H9 (cell line): Measurements from ENCODE around the gene KAT14. TPM values are rescaled to one million over a fixed set of nuclear protein-coding genes. Genes with fewer than 3 reads are reported as not detected.

ENCODE experiments used
- DNase-seq: peaks from one replicate; pipeline ENCODE4 v3.0.0-alpha.2; 2017
- H2AFZ ChIP-seq: one replicate; pipeline ENCODE4 v1.6.1; 2013; ENCODE audit warnings: mild to moderate bottlenecking, low read length, control low read depth, moderate library complexity
- H2AK5ac ChIP-seq: 2 replicates; pipeline ENCODE4 v1.6.1; 2013; ENCODE audit warnings: low read length, control low read depth, mixed read lengths; ENCODE audit not compliant: insufficient read length
- H2BK120ac ChIP-seq: one replicate; pipeline ENCODE4 v1.6.1; 2013; ENCODE audit warnings: low read depth, mild to moderate bottlenecking, low read length, control low read depth, inconsistent platforms; ENCODE audit not compliant: poor library complexity, severe bottlenecking
- H2BK12ac ChIP-seq: 2 replicates; pipeline ENCODE4 v1.6.1; 2013; ENCODE audit warnings: low read length, control low read depth, mixed read lengths, low read depth; ENCODE audit not compliant: insufficient read length
- H2BK15ac ChIP-seq: 2 replicates; pipeline ENCODE4 v1.6.1; 2013; ENCODE audit warnings: low read depth, low read length, control low read depth
- H2BK20ac ChIP-seq: one replicate; pipeline ENCODE4 v1.6.1; 2013; ENCODE audit warnings: low read depth, mild to moderate bottlenecking, low read length, control low read depth, inconsistent platforms; ENCODE audit not compliant: poor library complexity, severe bottlenecking
- H2BK5ac ChIP-seq: 2 replicates; pipeline ENCODE4 v1.6.1; 2013; ENCODE audit warnings: low read length, control low read depth, mixed read lengths; ENCODE audit not compliant: insufficient read length
- H3K14ac ChIP-seq: 2 replicates; pipeline ENCODE4 v1.6.1; 2013; ENCODE audit warnings: low read length, control low read depth; ENCODE audit not compliant: insufficient read depth
- H3K18ac ChIP-seq: 2 replicates; pipeline ENCODE4 v1.6.1; 2013; ENCODE audit warnings: low read depth, mild to moderate bottlenecking, mixed read lengths, low read length, control low read depth; ENCODE audit not compliant: insufficient read length
- H3K23ac ChIP-seq: 2 replicates; pipeline ENCODE4 v1.6.1; 2013; ENCODE audit warnings: low read length, control low read depth, mixed read lengths, low read depth; ENCODE audit not compliant: insufficient read length
- H3K23me2 ChIP-seq: 2 replicates; pipeline ENCODE4 v1.6.1; 2013; ENCODE audit warnings: low read depth, mild to moderate bottlenecking, mixed read lengths, low read length, control low read depth; ENCODE audit not compliant: insufficient read length, poor library complexity, severe bottlenecking
- H3K27ac ChIP-seq: 2 replicates; pipeline ENCODE4 v1.5.1; 2013; ENCODE audit warnings: low read length, control low read depth, mixed read lengths, low read depth; ENCODE audit not compliant: insufficient read length
- H3K27me3 ChIP-seq: 2 replicates; pipeline ENCODE4 v1.6.1; 2013; ENCODE audit warnings: low read length, control low read depth, inconsistent platforms; ENCODE audit not compliant: insufficient read depth
- H3K4ac ChIP-seq: 2 replicates; pipeline ENCODE4 v1.6.1; 2013; ENCODE audit warnings: low read depth, mild to moderate bottlenecking, control low read depth, inconsistent platforms, low read length, moderate library complexity
- H3K4me1 ChIP-seq: 2 replicates; pipeline ENCODE4 v1.6.1; 2013; ENCODE audit warnings: low read length, control low read depth, inconsistent platforms; ENCODE audit not compliant: insufficient read depth
- H3K4me2 ChIP-seq: 2 replicates; pipeline ENCODE4 v1.6.1; 2013; ENCODE audit warnings: low read length, control low read depth, mixed read lengths; ENCODE audit not compliant: insufficient read length, insufficient read depth
- H3K56ac ChIP-seq: 2 replicates; pipeline ENCODE4 v1.6.1; 2013; ENCODE audit warnings: low read depth, mild to moderate bottlenecking, mixed read lengths, low read length, control low read depth; ENCODE audit not compliant: insufficient read length
- H3K79me1 ChIP-seq: 2 replicates; pipeline ENCODE4 v1.6.1; 2013; ENCODE audit warnings: low read depth, mild to moderate bottlenecking, moderate library complexity, low read length, control low read depth, inconsistent platforms; ENCODE audit not compliant: insufficient read depth, poor library complexity, severe bottlenecking
- H3K79me2 ChIP-seq: 2 replicates; pipeline ENCODE4 v1.6.1; 2013; ENCODE audit warnings: low read length, control low read depth, inconsistent platforms; ENCODE audit not compliant: insufficient read depth
- H3K9ac ChIP-seq: 2 replicates; pipeline ENCODE4 v1.6.1; 2013; ENCODE audit warnings: low read length, control low read depth, mixed read lengths; ENCODE audit not compliant: insufficient read length; ENCODE audit errors: extremely low read depth
- H3K9me3 ChIP-seq: one replicate; pipeline ENCODE4 v1.6.1; 2013; ENCODE audit warnings: low read depth, low read length, inconsistent platforms; ENCODE audit not compliant: control insufficient read depth
- H3T11ph ChIP-seq: one replicate; pipeline ENCODE4 v1.6.1; 2013; ENCODE audit warnings: mild to moderate bottlenecking, low read length, control low read depth, inconsistent platforms
- H4K20me1 ChIP-seq: one replicate; pipeline ENCODE4 v1.6.1; 2013; ENCODE audit not compliant: control insufficient read depth, insufficient read length, insufficient read depth
- H4K5ac ChIP-seq: 2 replicates; pipeline ENCODE4 v1.6.1; 2013; ENCODE audit warnings: low read depth, mild to moderate bottlenecking, mixed read lengths, low read length, control low read depth; ENCODE audit not compliant: insufficient read length
- H4K8ac ChIP-seq: replicated peaks from 2 replicates; pipeline ENCODE4 v1.6.1; 2013; ENCODE audit warnings: low read length, control low read depth, mixed read lengths, low read depth; ENCODE audit not compliant: insufficient read length
- H4K91ac ChIP-seq: 2 replicates; pipeline ENCODE4 v1.6.1; 2013; ENCODE audit warnings: low read depth, mild to moderate bottlenecking, moderate library complexity, mixed read lengths, low read length, control low read depth; ENCODE audit not compliant: insufficient read length
- H3K27ac Mint-ChIP-seq, 3 experiments: 2 replicates in 2 of 3; 3 replicates in 1 of 3; pipeline ENCODE4 v1.8.0; 2020 to 2021; ENCODE audit warnings: mixed read lengths in 3 of 3, mild to moderate bottlenecking in 1 of 3, moderate library complexity in 1 of 3
- H3K27me3 Mint-ChIP-seq: 2 replicates; pipeline ENCODE4 v1.8.0; 2021; ENCODE audit warnings: low read depth, mild to moderate bottlenecking, moderate library complexity, mixed read lengths
- H3K36me3 Mint-ChIP-seq, 3 experiments: 2 replicates in 2 of 3; 3 replicates in 1 of 3; pipeline ENCODE4 v1.8.0; 2020 to 2021; ENCODE audit warnings: low read depth in 3 of 3, mixed read lengths in 3 of 3; ENCODE audit not compliant: insufficient read depth in 1 of 3
- H3K4me1 Mint-ChIP-seq, 2 experiments: 2 replicates each; pipeline ENCODE4 v1.8.0; 2020; ENCODE audit warnings: mixed read lengths in 2 of 2
- H3K4me3 Mint-ChIP-seq, 2 experiments: 2 replicates in 1 of 2; 3 replicates in 1 of 2; pipeline ENCODE4 v1.8.0; 2020 to 2021; ENCODE audit warnings: mild to moderate bottlenecking in 2 of 2, mixed read lengths in 2 of 2, moderate library complexity in 1 of 2
- H3K9me3 Mint-ChIP-seq, 2 experiments: 2 replicates in 1 of 2; 3 replicates in 1 of 2; pipeline ENCODE4 v1.8.0; 2020; ENCODE audit warnings: mild to moderate bottlenecking in 2 of 2, mixed read lengths in 2 of 2, moderate library complexity in 1 of 2
- WGBS: extraction: QIAGEN DNeasy Blood & Tissue Kit; methylation state at CpG from one replicate; pipeline ENCODE4 v1.1.7; 2013; ENCODE audit warnings: missing lambda C conversion rate, low lambda C conversion rate, mixed read lengths; ENCODE audit not compliant: insufficient read length; ENCODE audit errors: extremely low coverage; 5-methylcytosine and 5-hydroxymethylcytosine counted together
- total RNA-seq: library from RNA; stranded (reverse); gene quantifications from 2 replicates; pipeline ENCODE4 v1.2.1, GENCODE V29; 2021
- TF ChIP-seq, protein P1 (sequence below): fragments of 200-600 bp; sonication (generic); conservative IDR thresholded peaks from 3 replicates; pipeline ENCODE4 v1.8.0; 2021; ENCODE audit warnings: antibody characterized with exemption, mild to moderate bottlenecking

Gene KAT14
- total RNA-seq, 1 experiment from 2014 or later: 19.2 TPM

DNA sequence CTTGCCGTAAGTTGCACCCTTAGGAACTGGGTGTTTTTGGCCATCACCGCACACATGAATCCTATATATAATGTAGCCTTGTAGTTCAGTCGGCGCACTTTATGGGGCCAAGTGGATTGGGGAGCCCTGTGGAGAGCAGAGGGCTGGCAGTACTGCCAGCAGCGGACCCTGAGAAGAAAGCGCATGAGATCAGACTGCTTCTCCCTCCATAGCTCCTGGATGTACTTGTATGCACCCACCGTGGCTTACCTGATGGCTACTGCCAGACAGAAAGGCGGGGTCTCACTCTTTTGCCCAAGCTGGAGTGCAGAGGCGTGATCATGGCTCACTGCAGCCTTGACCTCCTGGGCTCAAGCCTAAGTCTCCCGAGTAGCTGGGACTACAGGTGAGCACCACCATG is 47.2 kb upstream of the KAT14 start:
- Histone ChIP-seq H3K23me2 (no peaks in the 10 kb centered on the region), H3T11ph (no peak overlapping the region), H2BK5ac (no peak overlapping the region), H3K4me2 (no peak overlapping the region), H3K23ac (no peak overlapping the region), H3K18ac (no peak overlapping the region), H3K27ac (no peak overlapping the region), H3K79me1 (no peaks in the 10 kb centered on the region), H4K20me1 (no peaks in the 10 kb centered on the region), H4K8ac (no peak overlapping the region), H3K27me3 (no peaks in the 10 kb centered on the region), H2BK15ac (no peak overlapping the region), H2AK5ac (no peak overlapping the region), H3K79me2 (no peaks in the 10 kb centered on the region), H3K4ac (no peak overlapping the region), H3K14ac (no peak overlapping the region), H3K9ac (no peak overlapping the region), H2BK20ac (no peak overlapping the region), H2BK120ac (no peak overlapping the region), H2AFZ (no peak overlapping the region), H3K4me1 (no peaks in the 10 kb centered on the region), H4K91ac (no peak overlapping the region), H2BK12ac (no peak overlapping the region), H3K56ac (no peak overlapping the region), H3K9me3 (no peaks in the 10 kb centered on the region), H4K5ac (no peak overlapping the region)
- WGBS: no CpG with 5 or more reads among the region's 10 CpGs
- TF ChIP-seq, protein P1, sequence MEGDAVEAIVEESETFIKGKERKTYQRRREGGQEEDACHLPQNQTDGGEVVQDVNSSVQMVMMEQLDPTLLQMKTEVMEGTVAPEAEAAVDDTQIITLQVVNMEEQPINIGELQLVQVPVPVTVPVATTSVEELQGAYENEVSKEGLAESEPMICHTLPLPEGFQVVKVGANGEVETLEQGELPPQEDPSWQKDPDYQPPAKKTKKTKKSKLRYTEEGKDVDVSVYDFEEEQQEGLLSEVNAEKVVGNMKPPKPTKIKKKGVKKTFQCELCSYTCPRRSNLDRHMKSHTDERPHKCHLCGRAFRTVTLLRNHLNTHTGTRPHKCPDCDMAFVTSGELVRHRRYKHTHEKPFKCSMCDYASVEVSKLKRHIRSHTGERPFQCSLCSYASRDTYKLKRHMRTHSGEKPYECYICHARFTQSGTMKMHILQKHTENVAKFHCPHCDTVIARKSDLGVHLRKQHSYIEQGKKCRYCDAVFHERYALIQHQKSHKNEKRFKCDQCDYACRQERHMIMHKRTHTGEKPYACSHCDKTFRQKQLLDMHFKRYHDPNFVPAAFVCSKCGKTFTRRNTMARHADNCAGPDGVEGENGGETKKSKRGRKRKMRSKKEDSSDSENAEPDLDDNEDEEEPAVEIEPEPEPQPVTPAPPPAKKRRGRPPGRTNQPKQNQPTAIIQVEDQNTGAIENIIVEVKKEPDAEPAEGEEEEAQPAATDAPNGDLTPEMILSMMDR: no peak
- H3K4me3 Mint-ChIP-seq: no peak overlapping the region
- H3K4me1 Mint-ChIP-seq: peaks cover 8 to 13% of the 10 kb centered on the region in 2 experiments; a peak in 3 of 4 replicates
- H3K27ac Mint-ChIP-seq: no peak overlapping the region
- no peaks in the 10 kb centered on the region for H3K9me3 Mint-ChIP-seq
- H3K27me3 Mint-ChIP-seq: peaks cover 6% of the 10 kb centered on the region
- DNase-seq: no peak
- no peaks in the 10 kb centered on the region for H3K36me3 Mint-ChIP-seq
